HG03460 (cell line): ENCODE results near the gene SSNA1.

ENCODE experiments used
- ATAC-seq: cut with Tn5 transposase; IDR thresholded peaks from one replicate; pipeline ENCODE4 v1.9.1; 2021; ENCODE audit not compliant: unreplicated experiment

The SSNA1 gene

GRCh38 chr9:137150617-137151457 is 37.6 kb upstream of the SSNA1 start:
- ATAC-seq, result peak; percentile 45

GRCh38 chr9:137152844-137153405 is 35.6 kb upstream of the SSNA1 start:
- no peak for ATAC-seq

GRCh38 chr9:137156567-137157375 is 31.7 kb upstream of the SSNA1 start:
- no peak for ATAC-seq

GRCh38 chr9:137157618-137158415 is 30.7 kb upstream of the SSNA1 start:
- ATAC-seq, result no peak

- no peak for ATAC-seq
Measured at GRCh38 chr9:137158625-137159024, 29.9 kb upstream of the SSNA1 start.

GRCh38 chr9:137159105-137160053 is 29.1 kb upstream of the SSNA1 start:
- no peak for ATAC-seq

- no peak for ATAC-seq
Measured at GRCh38 chr9:137160054-137160425, 28.4 kb upstream of the SSNA1 start.

- ATAC-seq, result no peak
Measured at GRCh38 chr9:137160716-137161557, 27.5 kb upstream of the SSNA1 start.

- no peak for ATAC-seq
Measured at GRCh38 chr9:137161558-137162486, 26.7 kb upstream of the SSNA1 start.

GRCh38 chr9:137162505-137163364 is 25.7 kb upstream of the SSNA1 start:
- no peak for ATAC-seq

GRCh38 chr9:137163365-137163715 is 25.1 kb upstream of the SSNA1 start:
- ATAC-seq, result no peak

- ATAC-seq, result no peak
Measured at GRCh38 chr9:137163805-137164204, 24.7 kb upstream of the SSNA1 start.

GRCh38 chr9:137164370-137165249 is 23.9 kb upstream of the SSNA1 start:
- ATAC-seq, result no peak

- no peak for ATAC-seq
Measured at GRCh38 chr9:137165250-137165836, 23.1 kb upstream of the SSNA1 start.

GRCh38 chr9:137166380-137167229 is 21.9 kb upstream of the SSNA1 start:
- no peak for ATAC-seq
